A549 (cell line): Measurements from ENCODE around the gene SLC26A5. TPM values are rescaled to one million over a fixed set of nuclear protein-coding genes. Genes with fewer than 3 reads are reported as not detected.

Experiments used
- ATAC-seq, 2 experiments: fragments of 200-7000 bp in 1 of 2; fragments of >200 bp in 1 of 2; cut with Nextera tagmentation in 1 of 2; cut with Tn5 transposase in 1 of 2; 3 replicates each; pipeline versions ENCODE4 v1.8.0 to v1.9.1; 2018 to 2020; ENCODE audit warnings: mild to moderate bottlenecking in 1 of 2, moderate library complexity in 1 of 2
- CTCF ChIA-PET: fragments of 300-600 bp; sonication (Branson Sonifier 250); formaldehyde crosslinking; extraction: SDS; loops from one replicate; lab custom pipeline; 2021; ENCODE audit warnings: antibody characterized with exemption, inconsistent platforms; lab: Yijun Ruan, JAX
- POLR2A ChIA-PET: fragments of 350-600 bp; formaldehyde crosslinking; extraction: SDS; loops from one replicate; lab custom pipeline; 2021; ENCODE audit warnings: antibody characterized with exemption, inconsistent platforms; lab: Yijun Ruan, JAX
- DNase-seq, 2 experiments: peaks; one replicate each; pipeline versions ENCODE4 v3.0.0 to v3.0.0-alpha.2; 2011 to 2016; ENCODE audit warnings: low read depth in 1 of 2, low spot score in 1 of 2
- FAIRE-seq: peaks from 2 replicates; lab custom pipeline; 2011; peaks lifted over from hg19 to GRCh38; lab: Jason Lieb, UNC
- H3K27ac ChIP-seq, 2 experiments: fragments of >200 bp; sonication (Bioruptor Twin); formaldehyde crosslinking; 3 replicates each; pipeline ENCODE4 v1.5.1; 2016 to 2017
- H3K4me1 ChIP-seq: fragments of >200 bp; sonication (Bioruptor Twin); formaldehyde crosslinking; 3 replicates; pipeline ENCODE4 v1.6.1; 2016
- H3K4me2 ChIP-seq: fragments of >200 bp; sonication (Bioruptor Twin); formaldehyde crosslinking; 3 replicates; pipeline ENCODE4 v1.6.1; 2016
- H3K4me3 ChIP-seq: fragments of >200 bp; sonication (Bioruptor Twin); formaldehyde crosslinking; 3 replicates; pipeline ENCODE4 v1.5.1; 2016
- H3K9me3 ChIP-seq: fragments of >200 bp; sonication (Bioruptor Twin); formaldehyde crosslinking; 3 replicates; pipeline ENCODE4 v1.6.1; 2016
- CHD2 ChIP-seq: fragments of 150-350 bp; IDR thresholded peaks from 2 replicates; pipeline ENCODE4 v1.6.1; 2014; ENCODE audit warnings: low read length; ENCODE audit not compliant: partially characterized antibody
- CTCF ChIP-seq: fragments of >200 bp; sonication (Bioruptor Twin); formaldehyde crosslinking; IDR thresholded peaks from 3 replicates; pipeline ENCODE4 v1.5.1; 2016
- E2F6 ChIP-seq: IDR thresholded peaks from 2 replicates; pipeline ENCODE4 v1.6.1; 2012; ENCODE audit warnings: low read depth, borderline replicate concordance
- ELK1 ChIP-seq: fragments of 150-350 bp; IDR thresholded peaks from 2 replicates; pipeline ENCODE4 v1.6.1; 2014; ENCODE audit warnings: low read depth, mild to moderate bottlenecking, low read length
- ESRRA ChIP-seq: fragments of 150-350 bp; IDR thresholded peaks from 2 replicates; pipeline ENCODE4 v1.6.1; 2014; ENCODE audit warnings: mild to moderate bottlenecking, low read length, borderline replicate concordance
- FOSB ChIP-seq: fragments of 250-450 bp; sonication (Bioruptor Pico); IDR thresholded peaks from 2 replicates; pipeline ENCODE4 v1.5.0; 2020; ENCODE audit warnings: mild to moderate bottlenecking, moderate library complexity
- HOXA7 ChIP-seq: fragments of 250-450 bp; sonication (Bioruptor Pico); IDR thresholded peaks from 2 replicates; pipeline ENCODE4 v1.5.0; 2020; ENCODE audit warnings: mild to moderate bottlenecking, moderate library complexity
- MAFK ChIP-seq: fragments of 450-650 bp; IDR thresholded peaks from 2 replicates; pipeline ENCODE4 v1.6.1; 2014; ENCODE audit not compliant: partially characterized antibody
- MAX ChIP-seq: IDR thresholded peaks from 2 replicates; pipeline ENCODE4 v1.6.1; 2012
- POLR2AphosphoS2 ChIP-seq: conservative IDR thresholded peaks from 2 replicates; pipeline ENCODE4 v1.6.1; 2012; ENCODE audit warnings: low read length, improper control_type of control experiment, inconsistent platforms
- RAD21 ChIP-seq, 2 experiments: fragments of >200 bp in 1 of 2; sonication (Bioruptor Twin) in 1 of 2; formaldehyde crosslinking in 1 of 2; IDR thresholded peaks in 1 of 2; conservative IDR thresholded peaks in 1 of 2; 2 replicates in 1 of 2; 3 replicates in 1 of 2; pipeline ENCODE4 v1.6.1; 2012 to 2018; ENCODE audit warnings: inconsistent platforms in 1 of 2
- RCOR1 ChIP-seq: fragments of 150-350 bp; IDR thresholded peaks from 2 replicates; pipeline ENCODE4 v1.6.1; 2014; ENCODE audit warnings: antibody characterized with exemption, low read length, low read depth
- RNF2 ChIP-seq: fragments of 200-600 bp; sonication (generic); IDR thresholded peaks from 2 replicates; pipeline ENCODE4 v1.6.1; 2016; ENCODE audit warnings: low read depth, mild to moderate bottlenecking, antibody characterized with exemption, moderate library complexity, borderline replicate concordance
- SMC3 ChIP-seq: fragments of >200 bp; sonication (Bioruptor Twin); formaldehyde crosslinking; IDR thresholded peaks from 3 replicates; pipeline ENCODE4 v1.6.1; 2018; ENCODE audit warnings: inconsistent platforms
- SREBF2 ChIP-seq: fragments of 450-650 bp; IDR thresholded peaks from 2 replicates; pipeline ENCODE4 v1.6.1; 2014; ENCODE audit warnings: mild to moderate bottlenecking, moderate library complexity
- TFCP2L1 ChIP-seq: fragments of 250-450 bp; sonication (Bioruptor Pico); IDR thresholded peaks from 2 replicates; pipeline ENCODE4 v1.5.0; 2021; ENCODE audit warnings: mild to moderate bottlenecking
- USF2 ChIP-seq: fragments of 450-650 bp; IDR thresholded peaks from 2 replicates; pipeline ENCODE4 v1.6.1; 2014; ENCODE audit warnings: antibody characterized with exemption
- ZC3H11A ChIP-seq: fragments of 450-650 bp; IDR thresholded peaks from 2 replicates; pipeline ENCODE4 v1.6.1; 2014; ENCODE audit warnings: antibody characterized with exemption, mild to moderate bottlenecking
- ZFP36 ChIP-seq: fragments of 450-650 bp; IDR thresholded peaks from 2 replicates; pipeline ENCODE4 v1.6.1; 2014; ENCODE audit warnings: borderline replicate concordance; ENCODE audit not compliant: partially characterized antibody
- ZSCAN20 ChIP-seq: fragments of 250-450 bp; sonication (Bioruptor Pico); IDR thresholded peaks from 2 replicates; pipeline ENCODE4 v1.8.0; 2022; ENCODE audit warnings: mild to moderate bottlenecking, moderate library complexity
- WGBS: methylation state at CpG from one replicate; pipeline ENCODE4 v1.1.6; 2017; ENCODE audit errors: missing lambda C conversion rate; 5-methylcytosine and 5-hydroxymethylcytosine counted together
- polyA plus RNA-seq, 4 experiments: library from polyadenylated mRNA; depleted of rRNA in 3 of 4; stranded (reverse); fragments of >200 nt; fragmentation: RNase III in 1 of 4; extraction: RNeasy Plus Mini Kit Qiagen cat#74134 plus additional on column Dnase treatment in 1 of 4; gene quantifications; 2 replicates in 3 of 4; 3 replicates in 1 of 4; pipeline ENCODE4 v1.2.3, GENCODE V29; 2011 to 2017

Gene SLC26A5
- polyA plus RNA-seq, 2 of the 4 experiments (the other 2 are of a cell fraction): not detected

GRCh38 chr7:103469095-103469948, 23.3 kb upstream of the SLC26A5 start:
- ChIA-PET POLR2A (no interaction called here), CTCF (interaction anchor here (1.0 to 1.1 kb wide), 2 partner anchors 9 to 25 kb away, joined by 3 read pairs; no protein-coding TSS in a partner anchor)
- H3K27ac ChIP-seq: no peak overlapping the region
- no peak for TF ChIP-seq RNF2
- TF ChIP-seq ZSCAN20 (CRISPR knock-in tag): no peak
- TF ChIP-seq, all 56 proteins: peak for 0
- Histone ChIP-seq H3K4me1 (no peaks in the 10 kb centered on the region), H3K4me2 (no peak overlapping the region), H3K4me3 (no peak overlapping the region), H3K9me3 (no peaks in the 10 kb centered on the region)
- DNase-seq (no peak), ATAC-seq (no peak), FAIRE-seq (no peak)
- WGBS: 14% methylated on average over 4 of the region's 4 CpGs

GRCh38 chr7:103466814-103467213, 20.8 kb upstream of the SLC26A5 start:
- CTCF ChIA-PET: no interaction called here
- FAIRE-seq (no peak), DNase-seq (no peak)
- H3K9me3 ChIP-seq: no peaks in the 10 kb centered on the region
- TF ChIP-seq RCOR1: no peak
- no peak for TF ChIP-seq HOXA7
- TF ChIP-seq ZC3H11A: no peak
- no peak for TF ChIP-seq SREBF2
- no peak for TF ChIP-seq MAFK
- TF ChIP-seq SMC3: no peak
- no peak for TF ChIP-seq E2F6
- TF ChIP-seq ESRRA: no peak
- no peak for TF ChIP-seq MAX
- no peak for TF ChIP-seq POLR2AphosphoS2
- TF ChIP-seq CTCF: no peak
- TF ChIP-seq TFCP2L1 (CRISPR knock-in tag): no peak
- TF ChIP-seq FOSB (CRISPR knock-in tag): no peak
- no peak for TF ChIP-seq ELK1
- TF ChIP-seq USF2: no peak
- TF ChIP-seq RAD21 (conservative IDR thresholded peaks at IDR 0.05 in 1 of 2, IDR thresholded peaks at IDR 0.05 in 1 of 2): no peak
- TF ChIP-seq CHD2: no peak
- TF ChIP-seq ZFP36: no peak
- TF ChIP-seq, all 56 proteins: peak for 0
- Histone ChIP-seq H3K4me2 (no peak overlapping the region), H3K4me3 (no peak overlapping the region), H3K4me1 (no peaks in the 10 kb centered on the region), H3K27ac (no peak overlapping the region)
- POLR2A ChIA-PET: no interaction called here
- no peak for ATAC-seq
- 22% methylated on average over 3 of the region's 3 CpGs for WGBS
